ENCODE results near the gene SH3BP4.
A peak's percentile ranks its signal among the peaks of the same experiment; 100 is the strongest.

Gene SH3BP4

GRCh38 chr2:234967201-234967869 is 15.5 kb downstream of the SH3BP4 start:
- no peak for DNase-seq

- no peak for DNase-seq
These were observed 16.0 kb downstream of the SH3BP4 start for GRCh38 chr2:234967870-234968208.

GRCh38 chr2:234968631-234969305 is 17.0 kb downstream of the SH3BP4 start:
- DNase-seq = no peak

- DNase-seq = no peak
These were observed 17.7 kb downstream of the SH3BP4 start for GRCh38 chr2:234969306-234970098.

- no peak for DNase-seq
These were observed 18.3 kb downstream of the SH3BP4 start for GRCh38 chr2:234970099-234970440.

GRCh38 chr2:234970477-234970882 is 18.7 kb downstream of the SH3BP4 start:
- no peak for DNase-seq

GRCh38 chr2:234971496-234971895 is 19.7 kb downstream of the SH3BP4 start:
- no peak for DNase-seq

GRCh38 chr2:234973008-234973407 is 21.2 kb downstream of the SH3BP4 start:
- DNase-seq = no peak

GRCh38 chr2:234974501-234975385 is 22.9 kb downstream of the SH3BP4 start:
- no peak for DNase-seq

GRCh38 chr2:234975611-234976010 is 23.8 kb downstream of the SH3BP4 start:
- no peak for DNase-seq

- no peak for DNase-seq
These were observed 24.8 kb downstream of the SH3BP4 start for GRCh38 chr2:234976479-234977227.

GRCh38 chr2:234977228-234977679 is 25.4 kb downstream of the SH3BP4 start:
- DNase-seq = no peak

- peak; percentile 37 for DNase-seq
These were observed 26.8 kb downstream of the SH3BP4 start for GRCh38 chr2:234978466-234979203.

- no peak for DNase-seq
These were observed 27.7 kb downstream of the SH3BP4 start for GRCh38 chr2:234979204-234980167.

- no peak for DNase-seq
These were observed 28.8 kb downstream of the SH3BP4 start for GRCh38 chr2:234980451-234981187.

- DNase-seq = no peak
These were observed 29.6 kb downstream of the SH3BP4 start for GRCh38 chr2:234981197-234982095.

GRCh38 chr2:234982096-234982834 is 30.4 kb downstream of the SH3BP4 start:
- DNase-seq = no peak
